LNCaP clone FGC (cell line): ENCODE results near the gene SHBG.

Source experiments
- DNase-seq: peaks from one replicate; pipeline ENCODE4 v3.0.0-alpha.2; 2011; ENCODE audit warnings: low read depth
- H3K4me3 ChIP-seq: 2 replicates; pipeline ENCODE4 v1.5.1; 2011; ENCODE audit warnings: mild to moderate bottlenecking, low read depth, low read length, control low read depth
- CTCF ChIP-seq: IDR thresholded peaks from 2 replicates; pipeline ENCODE4 v1.5.1; 2012; ENCODE audit warnings: mild to moderate bottlenecking; ENCODE audit not compliant: control insufficient read depth, insufficient read depth; ENCODE audit errors: extremely low read depth

The SHBG gene

GRCh38 chr17:7650509-7651096 lies 20.7 kb downstream of the SHBG start, which contains the start of gene ATP1B2:
TSS of gene ATP1B2 (plus strand) at chr17:7650926. CDS start at chr17:7651519, 593 bp downstream.
- no peak for DNase-seq
- H3K4me3 ChIP-seq = peak within 1 kb of the TSS; percentile 29
- no peak for TF ChIP-seq CTCF

GRCh38 chr17:7651097-7651664 lies 21.2 kb downstream of the SHBG start:
- no peak for DNase-seq
- no peak for TF ChIP-seq CTCF
- peak overlapping the region; percentile 29 for H3K4me3 ChIP-seq

- no peak for TF ChIP-seq CTCF
- DNase-seq = no peak
- H3K4me3 ChIP-seq = no peak overlapping the region
Measured at GRCh38 chr17:7651665-7652387, 21.9 kb downstream of the SHBG start.

- H3K4me3 ChIP-seq = no peak overlapping the region
- DNase-seq = no peak
- TF ChIP-seq CTCF = no peak
Measured at GRCh38 chr17:7652388-7653356, 22.7 kb downstream of the SHBG start.

GRCh38 chr17:7654832-7655540 lies 25.1 kb downstream of the SHBG start:
- DNase-seq = no peak
- no peak overlapping the region for H3K4me3 ChIP-seq
- no peak for TF ChIP-seq CTCF

- no peak for DNase-seq
- no peak overlapping the region for H3K4me3 ChIP-seq
- TF ChIP-seq CTCF = no peak
Measured at GRCh38 chr17:7655541-7655840, 25.6 kb downstream of the SHBG start.
